Neural progenitor cell (in vitro differentiated cells): ENCODE results near the gene C11orf42. TPM values are rescaled to one million over a fixed set of nuclear protein-coding genes. Genes with fewer than 3 reads are reported as not detected.

ENCODE experiments used
- DNase-seq: peaks from one replicate; pipeline ENCODE4 v3.0.0-alpha.2; 2016; ENCODE audit warnings: low spot score
- H2AFZ ChIP-seq: fragments of 200-600 bp; sonication (generic); replicated peaks from 2 replicates; pipeline ENCODE4 v1.6.1; 2016; ENCODE audit warnings: antibody characterized with exemption
- H3F3A ChIP-seq: fragments of 200-600 bp; sonication (generic); 2 replicates; pipeline ENCODE4 v1.6.1; 2016; ENCODE audit warnings: antibody characterized with exemption, low read depth
- H3K27ac ChIP-seq: fragments of 200-600 bp; sonication (generic); 2 replicates; pipeline ENCODE4 v1.5.1; 2016; ENCODE audit warnings: mild to moderate bottlenecking
- H3K27me3 ChIP-seq: fragments of 200-600 bp; sonication (generic); 2 replicates; pipeline ENCODE4 v1.6.1; 2016; ENCODE audit warnings: mild to moderate bottlenecking, moderate library complexity
- H3K36me3 ChIP-seq: fragments of 200-600 bp; sonication (generic); 2 replicates; pipeline ENCODE4 v1.5.1; 2016
- H3K4me1 ChIP-seq: fragments of 200-600 bp; sonication (generic); 2 replicates; pipeline ENCODE4 v1.6.1; 2016; ENCODE audit warnings: mixed run types
- H3K4me2 ChIP-seq: fragments of 200-600 bp; sonication (generic); 2 replicates; pipeline ENCODE4 v1.6.1; 2016
- H3K4me3 ChIP-seq: fragments of 200-600 bp; sonication (generic); 2 replicates; pipeline ENCODE4 v1.5.1; 2016
- H3K79me2 ChIP-seq: fragments of 200-600 bp; sonication (generic); 2 replicates; pipeline ENCODE4 v1.6.1; 2016; ENCODE audit warnings: low read depth
- H3K9ac ChIP-seq: fragments of 200-600 bp; sonication (generic); 2 replicates; pipeline ENCODE4 v1.6.1; 2016
- H3K9me3 ChIP-seq: fragments of 200-600 bp; sonication (generic); 2 replicates; pipeline ENCODE4 v1.5.1; 2016; ENCODE audit warnings: low read depth
- H4K20me1 ChIP-seq: fragments of 200-600 bp; sonication (generic); 2 replicates; pipeline ENCODE4 v1.6.1; 2016; ENCODE audit warnings: low read depth
- H3K27ac Mint-ChIP-seq: 3 replicates; pipeline ENCODE4 v1.8.0; 2021; ENCODE audit warnings: mixed read lengths
- H3K27me3 Mint-ChIP-seq: 2 replicates; pipeline ENCODE4 v1.8.0; 2022; ENCODE audit warnings: low read depth, mild to moderate bottlenecking, inconsistent platforms, moderate library complexity, mixed read lengths; ENCODE audit not compliant: insufficient read depth
- H3K36me3 Mint-ChIP-seq: 3 replicates; pipeline ENCODE4 v1.8.0; 2021; ENCODE audit warnings: mixed read lengths
- H3K4me1 Mint-ChIP-seq: 3 replicates; pipeline ENCODE4 v1.8.0; 2021; ENCODE audit warnings: mixed read lengths
- H3K4me3 Mint-ChIP-seq: 3 replicates; pipeline ENCODE4 v1.8.0; 2021; ENCODE audit warnings: mild to moderate bottlenecking, moderate library complexity, mixed read lengths
- H3K9me3 Mint-ChIP-seq: 3 replicates; pipeline ENCODE4 v1.8.0; 2020; ENCODE audit warnings: mixed read lengths
- CTCF ChIP-seq: fragments of 200-600 bp; sonication (generic); IDR thresholded peaks from 2 replicates; pipeline ENCODE4 v1.5.1; 2017; ENCODE audit warnings: antibody characterized with exemption, mild to moderate bottlenecking
- EZH2 ChIP-seq: fragments of 200-600 bp; sonication (generic); IDR thresholded peaks from 2 replicates; pipeline ENCODE4 v1.6.1; 2017; ENCODE audit warnings: antibody characterized with exemption, mild to moderate bottlenecking, moderate library complexity
- EZH2phosphoT487 ChIP-seq: fragments of 200-600 bp; sonication (generic); IDR thresholded peaks from 2 replicates; pipeline ENCODE4 v1.6.1; 2017; ENCODE audit warnings: antibody characterized with exemption
- total RNA-seq: library from RNA; depleted of rRNA; stranded (reverse); fragments of >200 nt; gene quantifications from 2 replicates; pipeline ENCODE4 v1.2.3, GENCODE V29; 2015; ENCODE audit warnings: low replicate concordance

Gene C11orf42
- total RNA-seq, 1 donor from 2014 or later, result not detected

GRCh38 chr11:6210274-6210955 lies 5.1 kb downstream of the C11orf42 start:
- Histone ChIP-seq H4K20me1 (no peaks in the 10 kb centered on the region), H3K79me2 (no peaks in the 10 kb centered on the region), H3K9ac (no peak overlapping the region), H2AFZ (no peak overlapping the region), H3K4me3 (no peak overlapping the region), H3K4me1 (no peaks in the 10 kb centered on the region), H3K36me3 (no peaks in the 10 kb centered on the region), H3F3A (no peaks in the 10 kb centered on the region), H3K4me2 (no peak overlapping the region), H3K27me3 (no peaks in the 10 kb centered on the region), H3K27ac (no peak overlapping the region), H3K9me3 (no peaks in the 10 kb centered on the region)
- Mint-ChIP-seq H3K27me3 (no peaks in the 10 kb centered on the region), H3K9me3 (no peaks in the 10 kb centered on the region), H3K4me3 (no peak overlapping the region), H3K27ac (no peak overlapping the region), H3K36me3 (peaks cover 10% of the 10 kb centered on the region), H3K4me1 (no peaks in the 10 kb centered on the region)
- TF ChIP-seq EZH2phosphoT487 (no peak), EZH2 (no peak), CTCF (no peak)
- DNase-seq, result no peak

- Histone ChIP-seq H3K4me2 (no peak overlapping the region), H3K4me1 (no peaks in the 10 kb centered on the region), H3F3A (no peaks in the 10 kb centered on the region), H3K36me3 (no peaks in the 10 kb centered on the region), H3K4me3 (no peak overlapping the region), H3K9ac (no peak overlapping the region), H3K79me2 (no peaks in the 10 kb centered on the region), H3K27me3 (no peaks in the 10 kb centered on the region), H4K20me1 (no peaks in the 10 kb centered on the region), H2AFZ (no peak overlapping the region), H3K9me3 (no peaks in the 10 kb centered on the region), H3K27ac (no peak overlapping the region)
- H3K4me3 Mint-ChIP-seq, result no peak overlapping the region
- H3K36me3 Mint-ChIP-seq, result peaks cover 12% of the 10 kb centered on the region
- H3K9me3 Mint-ChIP-seq, result no peaks in the 10 kb centered on the region
- H3K4me1 Mint-ChIP-seq, result no peaks in the 10 kb centered on the region
- TF ChIP-seq EZH2phosphoT487, result no peak
- no peak for TF ChIP-seq EZH2
- TF ChIP-seq CTCF, result no peak
- no peaks in the 10 kb centered on the region for H3K27me3 Mint-ChIP-seq
- H3K27ac Mint-ChIP-seq, result no peak overlapping the region
- DNase-seq, result no peak
These were observed 9.2 kb downstream of the C11orf42 start for GRCh38 chr11:6214530-6214929.

- no peak overlapping the region for H3K4me3 Mint-ChIP-seq
- H3K36me3 Mint-ChIP-seq, result peaks cover 12% of the 10 kb centered on the region
- no peaks in the 10 kb centered on the region for H3F3A ChIP-seq
- H3K9me3 ChIP-seq, result no peaks in the 10 kb centered on the region
- DNase-seq, result no peak
- no peak overlapping the region for H3K27ac ChIP-seq
- H3K4me2 ChIP-seq, result no peak overlapping the region
- H3K4me1 Mint-ChIP-seq, result no peaks in the 10 kb centered on the region
- H3K4me3 ChIP-seq, result no peak overlapping the region
- no peaks in the 10 kb centered on the region for H4K20me1 ChIP-seq
- H3K9me3 Mint-ChIP-seq, result no peaks in the 10 kb centered on the region
- no peaks in the 10 kb centered on the region for H3K27me3 Mint-ChIP-seq
- no peak overlapping the region for H2AFZ ChIP-seq
- TF ChIP-seq CTCF (no peak), EZH2 (no peak)
- peaks cover 5% of the 10 kb centered on the region for H3K79me2 ChIP-seq
- H3K36me3 ChIP-seq, result no peaks in the 10 kb centered on the region
- no peak overlapping the region for H3K9ac ChIP-seq
- no peaks in the 10 kb centered on the region for H3K4me1 ChIP-seq
- H3K27ac Mint-ChIP-seq, result no peak overlapping the region
- no peaks in the 10 kb centered on the region for H3K27me3 ChIP-seq
These were observed 11.1 kb downstream of the C11orf42 start for GRCh38 chr11:6216501-6216900.
